Tracheal epithelial cell (primary cell): ENCODE measurements around the gene HNRNPL. TPM values are rescaled to one million over a fixed set of nuclear protein-coding genes. Genes with fewer than 3 reads are reported as not detected.

Experiments
- total RNA-seq: library from RNA; depleted of rRNA; stranded (reverse); fragments of >200 nt; gene quantifications from 2 replicates; pipeline ENCODE4 v1.2.1, GENCODE V29; 2014

The HNRNPL gene
- 162 and 166 TPM in 2 replicates for total RNA-seq

DNA sequence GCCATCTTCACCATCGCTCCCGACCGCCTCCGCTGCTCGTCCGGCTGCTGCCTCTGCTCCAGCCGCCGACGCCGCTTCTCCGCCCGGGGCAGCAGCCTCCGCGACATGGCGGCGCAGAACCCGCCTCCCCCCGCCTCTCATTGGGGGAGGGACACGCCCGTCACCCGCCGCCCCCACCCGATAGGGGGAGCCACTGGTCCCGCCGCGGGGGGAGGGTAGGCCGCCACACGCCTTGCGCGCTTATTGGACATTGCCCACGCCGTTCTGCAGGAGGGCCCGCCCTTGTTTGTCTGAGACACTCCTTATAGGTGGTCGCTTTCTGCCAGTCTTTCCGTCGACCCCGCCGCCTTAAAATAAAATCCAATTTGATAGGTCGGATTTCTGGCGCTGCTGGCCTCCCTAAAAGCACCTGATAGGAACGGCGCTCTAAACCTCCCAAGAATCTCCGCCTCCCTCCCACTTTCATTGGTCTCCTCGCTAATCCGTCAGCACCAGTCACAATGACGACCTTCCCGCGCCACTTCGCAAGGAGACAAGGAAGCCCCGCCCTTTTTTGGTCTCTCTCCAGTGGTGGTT is at the start of gene HNRNPL:
HNRNPL (minus strand) TSS at position 127 of the 576 bp plus-strand sequence; CDS start at position 107, 20 bp downstream.

GRCh38 chr19:38877781-38878574 is 28.2 kb upstream of the HNRNPL start, which contains the start of gene RINL:
Gene RINL (minus strand): TSS chr19:38878275. CDS start chr19:38876742, 1,533 bp downstream.

DNA sequence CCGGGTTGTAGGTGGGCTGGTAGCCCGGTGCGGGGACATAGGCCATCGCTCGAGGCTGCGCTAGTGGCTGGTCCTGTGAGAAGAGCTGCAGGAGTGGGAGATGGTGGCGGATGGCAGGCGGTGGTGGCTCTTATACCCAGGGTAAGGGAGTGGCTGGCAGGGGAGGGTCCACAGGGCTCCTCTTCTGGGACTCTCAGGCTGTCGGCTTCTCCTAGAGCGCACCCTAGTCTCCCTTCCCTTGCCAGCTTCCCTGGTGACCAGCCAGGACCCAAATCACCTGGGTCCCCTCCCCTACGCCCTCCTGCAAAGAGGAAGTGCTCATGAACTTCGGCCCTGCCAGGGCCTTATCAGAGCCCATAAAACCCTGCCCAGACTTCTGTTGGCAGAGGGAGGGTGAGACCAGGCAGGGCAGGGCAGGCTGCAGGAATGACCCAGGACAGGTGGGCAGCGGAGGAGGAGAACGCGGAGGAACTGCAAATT is 36.9 kb downstream of the HNRNPL start, which contains the start of gene LGALS4:
LGALS4 (minus strand) TSS at position 105 of the 480 bp plus-strand sequence; CDS start at position 46, 59 bp downstream.

DNA sequence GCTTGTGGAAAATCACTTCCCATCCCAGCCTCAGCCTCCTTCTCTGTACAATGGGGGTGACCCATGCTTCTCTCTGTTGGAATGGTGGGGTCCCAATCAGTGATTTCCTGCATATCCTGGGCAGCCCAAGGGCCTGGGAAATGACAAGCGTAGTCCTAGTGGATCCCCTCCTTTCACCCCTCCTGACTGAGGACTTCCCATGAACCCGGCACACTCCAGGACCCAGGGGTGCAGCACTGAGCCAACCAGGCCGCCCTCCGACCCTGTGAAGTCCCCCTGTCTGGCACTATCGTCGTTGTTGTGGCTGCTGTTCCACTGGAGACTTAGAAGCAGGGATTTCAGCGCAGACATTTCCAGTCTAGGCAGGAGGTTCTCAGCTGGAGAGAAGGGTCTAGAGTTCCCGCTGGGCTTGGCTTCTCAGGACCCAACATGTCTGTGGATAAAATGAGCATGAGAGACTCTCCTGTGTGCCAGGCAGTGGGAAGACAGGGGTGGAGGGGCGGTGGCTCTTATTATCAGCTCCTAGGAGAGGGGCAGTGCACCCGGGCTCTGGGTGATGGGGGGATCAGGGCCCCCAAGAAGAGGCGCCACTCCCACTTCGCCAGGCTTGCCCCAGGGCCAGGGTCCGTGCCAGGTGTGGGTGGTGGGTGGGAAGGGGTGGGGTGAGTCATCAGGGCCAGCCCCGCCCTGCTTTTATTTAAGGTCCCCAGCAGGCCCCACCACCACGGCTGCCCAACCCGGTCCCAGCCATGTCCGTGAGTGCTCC is 61.1 kb downstream of the HNRNPL start, which contains the start of gene LGALS7B:
LGALS7B (plus strand) TSS at position 723 of the 766 bp plus-strand sequence; CDS start at position 750, 27 bp downstream.

Other genes starting within 250 kb of the HNRNPL start
- not detected in 2 replicates for gene MAP4K1, start 232.0 kb downstream of the HNRNPL start, total RNA-seq
- gene EIF3K, start 230.8 kb downstream of the HNRNPL start, total RNA-seq = 499 and 531 TPM in 2 replicates
- 124 and 320 TPM in 2 replicates for gene ACTN4, start 202.3 kb downstream of the HNRNPL start, total RNA-seq
- 5.3 and 7.7 TPM in 2 replicates for gene CAPN12, start 105.5 kb downstream of the HNRNPL start, total RNA-seq
- gene LGALS7, start 76.5 kb downstream of the HNRNPL start, total RNA-seq = 11.6 and 438 TPM in 2 replicates
- gene LGALS7B, start 60.8 kb downstream of the HNRNPL start, total RNA-seq = 85.8 and 4,166 TPM in 2 replicates
- 0.21 TPM in 1 of 2 replicates, not detected in the other for gene LGALS4, start 37.0 kb downstream of the HNRNPL start, total RNA-seq
- gene ECH1, start 18.2 kb downstream of the HNRNPL start, total RNA-seq = 23.1 and 30.5 TPM in 2 replicates
- gene RINL, start 28.3 kb upstream of the HNRNPL start, total RNA-seq = 14.7 and 32.2 TPM in 2 replicates
- 68.8 and 74.9 TPM in 2 replicates for gene SIRT2, start 49.6 kb upstream of the HNRNPL start, total RNA-seq
- gene NFKBIB, start 50.0 kb upstream of the HNRNPL start, total RNA-seq = 13.4 and 21.2 TPM in 2 replicates
- gene CCER2, start 62.2 kb upstream of the HNRNPL start, total RNA-seq = 0.21 TPM in 1 of 2 replicates, not detected in the other
- gene SARS2, start 80.8 kb upstream of the HNRNPL start, total RNA-seq = 14.1 and 14.9 TPM in 2 replicates
- gene MRPS12, start 81.0 kb upstream of the HNRNPL start, total RNA-seq = 60.5 and 70.6 TPM in 2 replicates
- 24.3 and 27.7 TPM in 2 replicates for gene FBXO17, start 125.8 kb upstream of the HNRNPL start, total RNA-seq
- 4.9 and 9.6 TPM in 2 replicates for gene FBXO27, start 182.6 kb upstream of the HNRNPL start, total RNA-seq
- 0.43 and 1.4 TPM in 2 replicates for gene ACP7, start 234.4 kb upstream of the HNRNPL start, total RNA-seq